ACC112 (cell line): ENCODE results near the gene HOXC10.

Source experiments
- H2AFZ ChIP-seq: fragments of 200-600 bp; sonication (generic); one replicate; pipeline ENCODE4 v1.6.0; 2017; ENCODE audit warnings: antibody characterized with exemption, low read length; ENCODE audit not compliant: unreplicated experiment
- H3K27ac ChIP-seq: fragments of 200-600 bp; sonication (generic); 2 replicates; pipeline ENCODE4 v1.5.1; 2014; ENCODE audit warnings: low read depth, mild to moderate bottlenecking, antibody characterized with exemption, low read length, moderate library complexity
- H3K27me3 ChIP-seq: fragments of 200-600 bp; sonication (generic); 2 replicates; pipeline ENCODE4 v1.6.1; 2014; ENCODE audit warnings: mild to moderate bottlenecking, antibody characterized with exemption, low read length, moderate library complexity, mixed read lengths; ENCODE audit not compliant: insufficient read depth
- H3K36me3 ChIP-seq: fragments of 200-600 bp; sonication (generic); 2 replicates; pipeline ENCODE4 v1.6.1; 2016; ENCODE audit warnings: mild to moderate bottlenecking, antibody characterized with exemption, low read length, moderate library complexity, mixed read lengths; ENCODE audit not compliant: insufficient read depth
- H3K4me1 ChIP-seq: fragments of 200-600 bp; sonication (generic); one replicate; pipeline ENCODE4 v1.6.1; 2016; ENCODE audit warnings: low read length, mixed read lengths; ENCODE audit not compliant: insufficient read depth, unreplicated experiment, control insufficient read depth
- H3K4me3 ChIP-seq: fragments of 200-600 bp; sonication (generic); 2 replicates; pipeline ENCODE4 v1.5.1; 2014; ENCODE audit warnings: mild to moderate bottlenecking, low read depth, low read length
- H3K79me2 ChIP-seq: fragments of 200-600 bp; sonication (generic); one replicate; pipeline ENCODE4 v1.6.0; 2016; ENCODE audit warnings: low read length; ENCODE audit not compliant: control insufficient read depth, unreplicated experiment, insufficient read depth

HOXC10 gene

DNA sequence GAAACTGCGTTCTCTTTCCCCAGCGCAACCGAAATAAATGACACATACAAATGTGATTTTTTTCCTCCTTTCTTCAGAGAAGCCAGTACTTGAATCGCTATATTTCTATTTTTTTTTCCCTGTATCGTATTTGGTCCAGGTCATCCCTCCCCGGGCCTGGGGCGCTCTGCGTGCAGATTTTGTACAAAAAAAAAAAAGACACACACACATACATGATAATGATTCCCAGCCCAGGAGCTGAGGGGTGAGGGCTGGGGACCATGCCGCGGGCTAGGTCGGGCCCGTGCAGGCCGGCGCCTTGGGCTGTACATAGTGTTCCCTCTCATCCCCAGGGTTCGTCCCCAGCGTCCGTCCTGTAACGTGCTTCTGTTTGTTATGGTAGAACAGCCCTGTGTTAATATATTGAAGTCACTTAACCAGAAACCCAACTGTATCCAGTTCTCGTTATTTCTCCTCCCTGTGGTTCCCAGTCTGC lies 18.0 kb downstream of the HOXC10 start:
- Histone ChIP-seq H3K27ac (no peak overlapping the region), H3K79me2 (peaks cover 3% of the 10 kb centered on the region), H3K4me1 (peaks cover 14% of the 10 kb centered on the region), H2AFZ (no peak overlapping the region), H3K27me3 (peaks cover 18% of the 10 kb centered on the region), H3K4me3 (no peak overlapping the region), H3K36me3 (no peaks in the 10 kb centered on the region)

- peaks cover 20% of the 10 kb centered on the region for H3K4me1 ChIP-seq
- no peak overlapping the region for H3K4me3 ChIP-seq
- H2AFZ ChIP-seq: no peak overlapping the region
- H3K36me3 ChIP-seq: no peaks in the 10 kb centered on the region
- no peak overlapping the region for H3K27ac ChIP-seq
- peaks cover 3% of the 10 kb centered on the region for H3K79me2 ChIP-seq
- H3K27me3 ChIP-seq: peaks cover 11% of the 10 kb centered on the region
Observed at GRCh38 chr12:54003625-54004024, 18.7 kb downstream of the HOXC10 start.

DNA sequence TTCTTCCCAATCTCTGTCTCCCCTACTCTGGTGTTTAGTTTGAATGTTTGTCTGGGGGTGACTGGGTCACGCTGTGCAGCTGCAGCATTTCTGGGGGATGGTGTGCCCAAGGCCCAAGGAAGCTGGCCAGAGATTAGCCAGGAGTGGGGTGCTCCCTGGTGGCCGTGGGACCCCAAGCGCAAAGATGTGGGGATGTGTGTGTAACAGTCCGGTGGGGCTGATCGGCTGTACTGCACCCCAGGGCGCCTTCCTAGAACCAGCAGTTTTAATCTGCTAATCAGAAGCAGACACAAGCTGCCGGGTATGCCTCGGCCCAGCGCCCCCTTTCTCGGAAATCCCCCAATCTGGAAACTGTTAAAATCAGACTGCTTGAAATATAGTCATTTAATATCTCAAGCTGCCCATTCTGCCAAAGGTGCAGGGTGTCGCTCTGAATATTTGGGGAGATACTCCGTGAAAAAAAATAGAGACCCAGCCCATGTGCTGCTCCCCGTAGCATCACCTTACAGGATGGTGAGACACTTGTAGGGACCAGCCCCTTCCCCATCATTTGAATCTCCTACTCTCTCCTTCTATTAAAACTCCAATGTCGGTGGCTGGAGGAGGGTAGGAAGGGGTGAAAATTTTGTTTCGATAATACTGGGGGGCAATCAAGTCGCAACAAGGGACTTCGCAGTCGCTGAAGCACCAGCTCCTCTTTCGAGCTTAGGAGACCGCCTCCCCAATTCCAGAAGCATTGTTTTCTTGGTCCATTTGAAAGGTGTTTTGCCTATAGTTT lies 19.3 kb downstream of the HOXC10 start:
- H3K4me3 ChIP-seq: no peak overlapping the region; the same call in 1 of the 2 replicates
- H2AFZ ChIP-seq: no peak overlapping the region
- peaks cover 6% of the 10 kb centered on the region; the same call in 1 of the 2 replicates for H3K27me3 ChIP-seq
- no peaks in the 10 kb centered on the region for H3K36me3 ChIP-seq
- peaks cover 3% of the 10 kb centered on the region for H3K79me2 ChIP-seq
- peaks cover 20% of the 10 kb centered on the region for H3K4me1 ChIP-seq
- no peak overlapping the region for H3K27ac ChIP-seq

GRCh38 chr12:54004841-54005530 lies 20.0 kb downstream of the HOXC10 start:
- Histone ChIP-seq H3K36me3 (no peaks in the 10 kb centered on the region), H2AFZ (peak overlapping the region; percentile 84), H3K27me3 (peaks cover 6% of the 10 kb centered on the region; the same call in 1 of the 2 replicates), H3K4me1 (peaks cover 21% of the 10 kb centered on the region), H3K79me2 (peaks cover 9% of the 10 kb centered on the region), H3K27ac (no peak overlapping the region), H3K4me3 (peak overlapping the region; percentile 43)

DNA sequence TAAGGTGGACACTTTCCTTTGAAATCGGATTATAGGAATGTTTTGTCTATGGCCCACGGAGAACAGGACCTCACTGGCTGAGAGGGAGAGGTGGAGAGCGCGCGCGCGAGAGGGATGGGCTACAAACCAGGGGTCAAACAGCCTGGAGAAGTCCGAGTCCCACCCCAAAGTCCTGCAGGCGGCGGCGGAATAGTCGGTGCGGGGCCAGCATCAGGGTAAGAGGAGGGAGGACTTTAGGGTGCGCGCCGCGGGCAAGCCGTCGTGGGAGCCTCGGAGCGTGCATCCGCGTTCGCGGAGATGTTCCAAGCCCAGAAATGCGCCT lies 20.5 kb downstream of the HOXC10 start:
- peaks cover 26% of the 10 kb centered on the region for H3K4me1 ChIP-seq
- peaks cover 6% of the 10 kb centered on the region; the same call in 1 of the 2 replicates for H3K27me3 ChIP-seq
- no peaks in the 10 kb centered on the region for H3K36me3 ChIP-seq
- H3K27ac ChIP-seq: no peak overlapping the region
- H3K79me2 ChIP-seq: peaks cover 10% of the 10 kb centered on the region
- peak overlapping the region; percentile 84 for H2AFZ ChIP-seq
- peak overlapping the region; percentile 43 for H3K4me3 ChIP-seq

- Histone ChIP-seq H3K4me3 (peak overlapping the region; percentile 56), H3K27me3 (peaks cover 5% of the 10 kb centered on the region; the same call in 1 of the 2 replicates), H3K4me1 (peaks cover 30% of the 10 kb centered on the region), H3K79me2 (peaks cover 7% of the 10 kb centered on the region), H3K27ac (no peak overlapping the region), H2AFZ (peak overlapping the region; percentile 84), H3K36me3 (no peaks in the 10 kb centered on the region)
Observed at GRCh38 chr12:54005853-54006558, 21.1 kb downstream of the HOXC10 start.

GRCh38 chr12:54006559-54007220 lies 21.7 kb downstream of the HOXC10 start:
- H3K4me1 ChIP-seq: peaks cover 30% of the 10 kb centered on the region
- peak overlapping the region; percentile 56 for H3K4me3 ChIP-seq
- no peak overlapping the region for H3K27ac ChIP-seq
- peaks cover 3% of the 10 kb centered on the region; the same call in 1 of the 2 replicates for H3K27me3 ChIP-seq
- H2AFZ ChIP-seq: no peak overlapping the region
- H3K79me2 ChIP-seq: peaks cover 7% of the 10 kb centered on the region
- no peaks in the 10 kb centered on the region for H3K36me3 ChIP-seq

DNA sequence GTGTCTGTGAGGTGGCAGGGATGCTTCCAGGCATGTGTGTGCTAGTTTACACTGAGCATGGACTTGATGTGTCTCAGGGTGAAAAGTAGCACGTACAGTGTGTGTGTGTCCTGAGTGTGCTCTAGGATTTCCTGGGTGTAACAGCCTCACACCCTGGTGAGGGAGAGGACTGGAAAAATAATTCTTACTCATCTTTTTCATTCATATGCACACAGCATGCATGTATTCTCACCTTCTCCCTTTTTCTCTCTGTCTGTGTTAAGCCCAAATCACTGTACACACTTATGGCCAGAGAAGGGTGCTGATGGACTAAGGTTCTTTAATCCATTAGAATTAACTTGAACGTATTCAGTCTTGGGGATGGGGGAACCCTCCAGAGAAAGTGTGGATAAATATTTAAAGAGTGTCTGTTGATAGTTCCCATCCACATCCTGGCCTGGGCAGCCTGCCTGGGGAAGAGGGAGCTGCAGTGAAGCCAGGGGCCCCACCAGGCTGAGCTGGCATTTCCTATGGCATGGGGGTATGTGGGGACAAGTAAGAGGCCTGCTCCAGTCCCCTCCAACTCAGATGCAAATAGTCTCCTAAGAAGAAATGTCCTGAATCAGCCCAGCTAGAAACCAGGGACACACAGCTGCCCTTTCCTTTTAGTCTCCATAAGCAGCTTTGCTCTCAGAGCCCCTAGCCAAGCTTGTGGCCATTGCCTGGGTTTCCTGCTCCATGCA lies 22.8 kb downstream of the HOXC10 start:
- peaks cover 29% of the 10 kb centered on the region for H3K4me1 ChIP-seq
- H3K79me2 ChIP-seq: peaks cover 7% of the 10 kb centered on the region
- H3K4me3 ChIP-seq: peak overlapping the region; percentile 80
- H3K27ac ChIP-seq: no peak overlapping the region
- peaks cover 3% of the 10 kb centered on the region; the same call in 1 of the 2 replicates for H3K27me3 ChIP-seq
- no peaks in the 10 kb centered on the region for H3K36me3 ChIP-seq
- no peak overlapping the region for H2AFZ ChIP-seq

DNA sequence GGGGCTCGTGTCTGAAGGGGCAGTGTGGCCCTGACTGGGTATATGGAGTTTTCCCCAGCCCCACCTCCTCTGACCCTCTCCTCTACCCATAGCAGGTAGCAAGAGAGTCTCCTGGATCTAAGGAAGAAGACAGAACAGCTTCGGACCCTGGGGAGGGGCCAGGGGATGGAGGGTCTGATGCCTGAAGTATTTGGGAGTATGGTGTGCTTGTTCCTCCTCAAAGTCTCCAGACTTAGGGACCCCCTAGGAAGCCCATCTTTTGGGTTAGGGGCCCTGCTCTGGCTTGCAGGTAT lies 23.3 kb downstream of the HOXC10 start:
- Histone ChIP-seq H3K4me1 (peaks cover 34% of the 10 kb centered on the region), H3K27me3 (peaks cover 3% of the 10 kb centered on the region; the same call in 1 of the 2 replicates), H3K79me2 (peaks cover 7% of the 10 kb centered on the region), H2AFZ (no peak overlapping the region), H3K36me3 (no peaks in the 10 kb centered on the region), H3K4me3 (peak overlapping the region; percentile 80), H3K27ac (no peak overlapping the region)
